Measurements from ENCODE around the gene CPD. TPM values are rescaled to one million over a fixed set of nuclear protein-coding genes. Genes with fewer than 3 reads are reported as not detected.

The CPD gene
- total RNA-seq, 4 donors from 2014 or later, result 54.6 to 144 (median 104) TPM

DNA sequence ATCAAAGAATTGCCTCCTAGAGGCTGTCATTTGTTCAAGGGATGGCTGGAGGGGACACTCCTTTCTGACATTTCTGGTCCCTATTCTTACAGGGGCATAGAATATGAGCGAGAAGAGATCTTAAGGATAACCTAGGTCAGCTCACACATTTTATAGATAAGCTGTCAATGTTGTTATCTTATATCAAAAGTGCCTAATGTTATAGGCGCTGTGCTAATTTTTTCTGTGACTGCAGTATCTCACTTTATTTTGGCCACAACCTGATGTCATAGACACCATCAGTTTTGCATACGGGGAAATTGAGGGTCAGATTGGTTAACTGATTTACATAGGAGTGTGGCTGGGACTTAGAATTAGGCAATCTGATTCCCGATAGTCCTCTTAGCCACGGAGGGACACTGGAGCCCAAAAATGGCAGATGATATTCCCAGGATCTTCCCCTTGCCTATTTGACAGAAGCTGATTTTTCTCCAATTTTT, 1.2 kb downstream of the CPD start:
- DNase-seq, result no peak
- no peaks in the 10 kb centered on the region for H3K4me1 ChIP-seq
- no peaks in the 10 kb centered on the region for H3K27me3 ChIP-seq
- TF ChIP-seq POLR2A (IDR thresholded peaks at IDR 0.05) (no peak), CTCF (IDR thresholded peaks at IDR 0.05) (no peak)
- H3K27ac ChIP-seq, result peak overlapping the region in 1 of 2 donors; percentile 93
- H3K4me3 ChIP-seq, result peak overlapping the region; percentile 85 to 96
- H3K9me3 ChIP-seq, result no peaks in the 10 kb centered on the region
- intact Hi-C loops (cut with DNase I; ENCODE audit: low total_unique reads), result no loop called here
- H3K36me3 ChIP-seq, result no peaks in the 10 kb centered on the region

DNA sequence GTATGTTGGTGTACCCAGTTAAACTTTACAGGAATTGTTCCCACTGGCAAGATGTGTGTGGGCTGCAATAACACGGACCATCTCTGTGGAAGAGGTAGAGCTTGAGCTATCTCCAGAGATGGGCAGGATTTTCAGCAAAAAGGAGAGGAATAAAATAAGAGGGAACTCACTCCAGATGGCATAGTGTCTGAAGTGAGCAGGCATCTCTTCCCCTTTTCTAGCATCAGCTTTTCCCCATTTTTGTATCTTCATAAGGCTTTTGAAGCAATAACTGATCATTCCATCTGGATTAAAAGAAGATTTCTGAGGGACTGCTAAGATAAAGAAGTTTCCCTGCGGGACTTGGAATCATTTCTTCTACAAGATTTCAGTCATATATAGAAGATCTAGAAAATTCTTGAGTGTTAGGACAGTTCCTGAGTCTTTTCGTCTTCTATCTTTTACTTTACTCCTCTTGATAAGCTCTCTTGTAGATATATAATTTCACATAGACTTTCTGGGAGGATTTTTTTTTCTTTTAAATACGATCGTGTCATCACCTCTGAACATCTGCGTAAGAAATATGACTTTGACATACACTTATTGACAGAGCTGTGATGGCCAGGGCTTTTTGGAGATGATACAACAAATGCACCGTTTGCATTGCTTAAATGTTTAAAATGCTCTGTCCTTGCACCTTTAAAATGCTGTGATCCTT, 2.1 kb downstream of the CPD start:
- TF ChIP-seq POLR2A (IDR thresholded peaks at IDR 0.05), result no peak
- no peak for TF ChIP-seq CTCF (IDR thresholded peaks at IDR 0.05)
- no peak for DNase-seq
- Histone ChIP-seq H3K9me3 (no peaks in the 10 kb centered on the region), H3K4me1 (no peaks in the 10 kb centered on the region), H3K27ac (peak overlapping the region in 1 of 2 donors; percentile 93), H3K27me3 (no peaks in the 10 kb centered on the region), H3K36me3 (no peaks in the 10 kb centered on the region), H3K4me3 (peak overlapping the region; percentile 85 to 96)
- intact Hi-C loops (cut with DNase I; ENCODE audit: low total_unique reads), result no loop called here

GRCh38 chr17:30381340-30381659, 2.6 kb downstream of the CPD start:
- H3K4me1 ChIP-seq, result no peaks in the 10 kb centered on the region
- H3K9me3 ChIP-seq, result no peaks in the 10 kb centered on the region
- H3K27ac ChIP-seq, result peak overlapping the region in 1 of 2 donors; percentile 93
- H3K27me3 ChIP-seq, result no peaks in the 10 kb centered on the region
- H3K36me3 ChIP-seq, result no peaks in the 10 kb centered on the region
- TF ChIP-seq POLR2A (IDR thresholded peaks at IDR 0.05) (no peak), CTCF (IDR thresholded peaks at IDR 0.05) (no peak)
- peak overlapping the region in 1 of 2 donors; percentile 96 for H3K4me3 ChIP-seq
- intact Hi-C loops (cut with DNase I; ENCODE audit: low total_unique reads), result no loop called here
- DNase-seq, result no peak

- no peak overlapping the region for H3K4me3 ChIP-seq
Observed at GRCh38 chr17:30382345-30382744, 3.6 kb downstream of the CPD start.

More at GRCh38 chr17:30382345-30382744, 3.6 kb downstream of the CPD start:
- no peaks in the 10 kb centered on the region for H3K4me1 ChIP-seq
- H3K27me3 ChIP-seq, result no peaks in the 10 kb centered on the region
- TF ChIP-seq CTCF (IDR thresholded peaks at IDR 0.05) (no peak), POLR2A (IDR thresholded peaks at IDR 0.05) (no peak)
- H3K9me3 ChIP-seq, result no peaks in the 10 kb centered on the region
- intact Hi-C loops (cut with DNase I; ENCODE audit: low total_unique reads), result no loop called here
- no peak for DNase-seq
- no peak overlapping the region for H3K27ac ChIP-seq
- H3K36me3 ChIP-seq, result no peaks in the 10 kb centered on the region

Data from uterus (tissue), 4 donors.